SH-SY5Y (cell line): ENCODE measurements around the gene THAP10.

Experiments used
- GATA2 ChIP-seq: IDR thresholded peaks from 2 replicates; pipeline ENCODE4 v1.6.1; 2011; ENCODE audit warnings: mild to moderate bottlenecking, low read depth, low read length
- GATA3 ChIP-seq: IDR thresholded peaks from 2 replicates; pipeline ENCODE4 v1.6.1; 2011; ENCODE audit warnings: low read depth, mild to moderate bottlenecking, low read length, moderate library complexity

Gene THAP10

GRCh38 chr15:70892002-70892911 is at the start of gene THAP10, which contains the start of gene LRRC49:
Gene THAP10, minus strand, starts transcription at chr15:70892433. Its CDS starts 161 bp downstream, at chr15:70892272.
Gene LRRC49, plus strand, starts transcription at chr15:70892826. Its CDS starts 69 bp downstream, at chr15:70892895.
- TF ChIP-seq GATA3 (no peak), GATA2 (no peak)

GRCh38 chr15:70936326-70936725 is 44.1 kb upstream of the THAP10 start:
- no peak for TF ChIP-seq GATA3
- TF ChIP-seq GATA2 = no peak

- TF ChIP-seq GATA3 = no peak
- TF ChIP-seq GATA2 = no peak
These were observed 43.4 kb upstream of the THAP10 start for GRCh38 chr15:70935631-70936030.

- TF ChIP-seq GATA3 = no peak
- no peak for TF ChIP-seq GATA2
These were observed 41.2 kb upstream of the THAP10 start for GRCh38 chr15:70933411-70933810.

GRCh38 chr15:70932397-70932796 is 40.2 kb upstream of the THAP10 start:
- TF ChIP-seq GATA3 = no peak
- TF ChIP-seq GATA2 = no peak

- TF ChIP-seq GATA2 = no peak
- TF ChIP-seq GATA3 = no peak
These were observed 39.6 kb upstream of the THAP10 start for GRCh38 chr15:70931821-70932220.

- TF ChIP-seq GATA3 (no peak), GATA2 (no peak)
These were observed 31.3 kb upstream of the THAP10 start for GRCh38 chr15:70923311-70924080.

GRCh38 chr15:70922119-70922518 is 29.9 kb upstream of the THAP10 start:
- no peak for TF ChIP-seq GATA2
- TF ChIP-seq GATA3 = no peak

GRCh38 chr15:70920981-70921696 is 28.9 kb upstream of the THAP10 start:
- TF ChIP-seq GATA2 = no peak

GRCh38 chr15:70917955-70918354 is 25.7 kb upstream of the THAP10 start:
- TF ChIP-seq GATA3 (no peak), GATA2 (no peak)

GRCh38 chr15:70916531-70916930 is 24.3 kb upstream of the THAP10 start:
- TF ChIP-seq GATA2 = no peak
- TF ChIP-seq GATA3 = no peak

- TF ChIP-seq GATA3 (no peak), GATA2 (no peak)
These were observed 20.0 kb upstream of the THAP10 start for GRCh38 chr15:70912187-70912586.

- TF ChIP-seq GATA3 (no peak), GATA2 (no peak)
These were observed 18.7 kb upstream of the THAP10 start for GRCh38 chr15:70910958-70911357.

- TF ChIP-seq GATA2 = no peak
- TF ChIP-seq GATA3 = no peak
These were observed 15.7 kb upstream of the THAP10 start for GRCh38 chr15:70907784-70908471.
